Measurements from ENCODE around the gene ATP5ME.
"Not testable (repeated sequence)": the region's sequence is repeated elsewhere in the genome, so short reads cannot be mapped to it uniquely, and the experiment has no call there.

Gene ATP5ME

GRCh38 chr4:674172-675035 is at the start of gene ATP5ME, which contains the start of gene MYL5:
Gene ATP5ME, minus strand, starts transcription at chr4:674276. Its CDS starts 29 bp downstream, at chr4:674247.
Gene MYL5, plus strand, starts transcription at chr4:674542. Its CDS starts 3,485 bp downstream, at chr4:678027.
- DNase-seq (ENCODE audit: low read depth, low spot score): peak; percentile 93

- DNase-seq (ENCODE audit: low read depth, low spot score): no peak
Observed at GRCh38 chr4:722851-723360, 48.8 kb upstream of the ATP5ME start.

- no peak for DNase-seq (ENCODE audit: low read depth, low spot score)
Observed at GRCh38 chr4:722169-722725, 48.2 kb upstream of the ATP5ME start.

DNA sequence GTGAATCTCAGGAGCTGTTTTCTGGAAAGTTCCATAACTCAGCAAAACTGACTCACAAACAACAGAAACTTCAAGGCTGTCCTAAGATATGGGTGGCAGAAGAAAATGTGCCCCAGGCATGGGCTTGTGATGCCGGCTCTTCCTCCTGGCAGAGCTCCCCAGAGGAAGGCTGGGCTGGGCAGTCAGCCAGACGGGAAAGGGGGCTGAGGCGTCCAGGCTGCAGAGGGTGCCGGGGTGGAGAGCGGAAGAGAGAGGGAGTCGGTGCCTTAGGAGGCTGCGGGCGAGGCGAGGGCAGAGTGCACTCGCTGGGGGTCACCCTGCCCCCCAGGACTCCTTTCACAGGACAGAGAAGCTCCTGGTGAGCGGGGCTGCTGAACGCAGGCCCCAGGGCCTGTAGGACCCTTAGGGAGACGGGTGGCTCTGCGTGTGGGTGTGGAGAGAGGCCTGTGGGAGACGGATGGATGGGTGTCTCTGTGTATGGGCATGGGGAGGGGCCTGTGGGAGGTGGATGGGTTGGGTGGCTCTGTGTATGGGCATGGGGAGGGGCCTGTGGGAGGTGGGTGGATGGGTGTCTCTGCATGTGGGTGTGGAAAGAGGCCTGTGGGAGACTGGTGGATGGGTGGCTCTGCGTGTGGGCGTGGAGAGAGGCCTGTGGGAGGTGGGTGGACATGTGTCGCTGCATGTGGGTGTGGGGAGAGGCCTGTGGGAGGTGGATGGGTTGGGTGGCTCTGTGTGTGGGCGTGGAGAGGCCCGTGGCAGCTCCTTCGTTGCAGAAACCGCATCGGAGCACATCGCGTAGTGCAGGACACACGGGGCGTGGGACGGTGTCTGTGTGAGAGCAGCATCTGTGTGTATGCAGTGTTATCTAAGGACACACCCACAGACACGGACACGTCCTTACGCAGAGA is 47.4 kb upstream of the ATP5ME start:
- no peak for DNase-seq (ENCODE audit: low read depth, low spot score)

DNA sequence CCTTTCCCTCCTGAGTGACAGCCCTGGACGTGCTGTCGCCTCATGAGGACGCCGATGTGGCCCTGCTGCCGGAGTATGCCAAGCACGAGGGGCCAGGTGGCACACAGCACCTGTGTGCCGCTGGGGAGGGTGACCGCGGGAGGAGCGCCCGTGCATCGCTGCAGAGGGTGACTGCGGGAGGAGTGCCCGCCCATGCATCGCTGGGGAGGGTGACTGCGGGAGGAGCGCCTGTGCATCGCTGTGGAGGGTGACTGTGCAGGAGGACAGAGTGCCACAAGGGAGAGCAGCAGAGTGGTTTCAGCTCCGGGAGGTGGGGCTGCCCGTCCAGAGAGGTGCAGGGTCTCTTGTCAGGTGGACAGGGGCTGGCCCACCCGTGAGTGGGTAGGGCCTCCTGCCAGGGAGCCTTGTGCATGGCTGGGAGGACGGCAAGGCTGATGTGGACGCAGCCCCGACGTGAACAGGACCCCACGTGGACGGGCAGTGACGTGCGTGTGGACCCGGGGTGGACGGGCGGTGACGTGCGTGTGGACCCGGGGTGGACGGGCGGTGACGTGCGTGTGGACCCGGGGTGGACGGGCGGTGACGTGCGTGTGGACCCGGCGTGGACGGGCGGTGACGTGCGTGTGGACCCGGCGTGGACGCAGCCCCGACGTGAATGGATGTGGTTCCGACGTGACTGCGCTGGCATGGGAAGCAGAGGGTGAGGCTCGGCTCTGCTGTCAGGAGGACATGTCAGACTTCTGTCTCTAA is 46.2 kb upstream of the ATP5ME start:
- no peak for DNase-seq (ENCODE audit: low read depth, low spot score)

- DNase-seq (ENCODE audit: low read depth, low spot score): no peak
Observed at GRCh38 chr4:718460-718859, 44.4 kb upstream of the ATP5ME start.

DNA sequence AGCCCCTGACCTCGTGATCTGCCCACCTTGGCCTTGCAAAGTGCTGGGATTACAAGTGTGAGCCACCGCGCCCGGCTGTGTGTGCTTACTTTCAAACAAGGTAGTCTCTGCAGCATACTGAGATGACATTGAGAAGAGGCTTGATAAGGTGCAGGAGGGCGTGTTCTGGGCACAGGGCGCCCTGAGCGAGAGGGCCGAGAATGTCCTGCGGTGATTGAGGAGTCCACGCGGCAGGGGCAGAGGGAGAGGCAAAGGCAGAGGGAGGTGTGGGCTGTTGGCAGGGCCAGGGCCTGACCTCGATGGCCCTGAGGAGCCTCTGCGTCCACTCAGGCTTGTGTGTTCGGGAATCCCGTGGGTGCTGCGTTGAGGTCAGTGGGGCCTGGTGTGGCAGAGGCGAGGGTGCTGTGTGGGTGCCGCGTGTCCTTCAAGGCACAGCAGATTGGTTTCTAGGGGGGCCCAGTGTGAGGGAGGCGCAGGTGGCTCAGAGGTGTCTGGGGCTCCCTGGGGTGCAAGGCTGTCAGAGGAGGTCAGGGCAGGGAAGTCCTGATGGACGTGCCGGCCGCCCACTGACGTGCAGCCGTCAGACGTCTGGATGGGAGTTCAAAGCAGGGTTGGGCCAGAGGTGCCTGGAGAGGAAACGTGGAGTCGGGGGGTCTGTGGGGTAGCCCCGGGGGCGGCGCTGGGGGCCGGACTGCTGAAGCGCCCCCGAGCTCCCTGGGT is 43.7 kb upstream of the ATP5ME start:
- DNase-seq (ENCODE audit: low read depth, low spot score): no peak

DNA sequence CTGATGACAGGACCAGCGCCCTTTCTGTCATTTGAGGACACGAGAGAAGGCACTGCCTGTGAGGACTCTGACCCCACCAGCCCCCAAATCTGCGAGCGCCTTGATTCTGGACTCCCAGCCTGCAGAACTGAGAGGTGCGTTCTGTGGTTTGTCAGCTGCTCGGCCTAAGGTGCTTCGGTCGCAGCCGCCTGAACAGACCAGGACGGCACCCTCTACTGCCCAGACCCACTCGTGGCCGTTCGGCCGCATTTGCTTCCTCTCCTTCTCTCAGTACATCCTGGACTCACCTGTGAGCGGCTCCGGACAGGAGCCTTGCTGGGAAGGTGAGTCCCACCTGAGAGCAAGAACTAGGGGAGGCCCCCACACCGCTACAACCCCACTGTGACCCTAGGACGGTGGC is 40.0 kb upstream of the ATP5ME start:
- DNase-seq (ENCODE audit: low read depth, low spot score): no peak

DNA sequence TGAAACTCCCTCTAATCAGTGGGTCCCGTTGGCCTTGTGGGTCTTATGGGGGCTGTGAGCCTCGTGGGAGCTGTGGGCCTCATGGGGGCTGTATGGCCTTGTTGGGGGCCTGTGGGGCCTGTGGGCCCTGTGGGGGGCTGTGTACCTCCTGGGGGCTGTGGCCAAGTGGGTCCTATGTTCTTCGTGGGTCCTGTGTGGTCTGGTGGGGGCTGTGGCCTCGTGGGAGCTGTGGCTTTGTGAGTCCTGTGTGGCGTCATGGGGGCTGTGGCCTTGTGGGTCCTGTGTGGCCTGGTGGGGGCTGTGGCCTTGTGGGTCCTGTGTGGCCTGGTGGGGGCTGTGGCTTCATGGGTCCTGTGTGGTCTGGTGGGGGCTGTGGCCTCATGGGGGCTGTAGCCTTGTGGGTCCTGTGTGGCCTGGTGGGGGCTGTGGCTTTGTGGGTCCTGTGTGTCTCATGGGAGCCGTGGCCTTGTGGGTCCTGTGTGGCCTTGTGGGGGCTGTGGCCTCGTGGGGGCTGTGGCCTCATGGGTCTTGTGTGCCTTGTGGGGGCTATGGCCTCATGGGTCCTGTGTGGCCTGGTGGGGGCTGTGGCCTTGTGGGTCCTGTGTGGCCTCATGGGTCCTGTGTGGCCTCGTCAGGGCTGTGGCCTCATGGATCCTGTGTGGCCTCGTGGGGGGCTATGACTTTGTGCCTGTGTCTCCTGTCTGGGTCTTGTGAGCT is 39.0 kb upstream of the ATP5ME start:
- no peak for DNase-seq (ENCODE audit: low read depth, low spot score)

DNA sequence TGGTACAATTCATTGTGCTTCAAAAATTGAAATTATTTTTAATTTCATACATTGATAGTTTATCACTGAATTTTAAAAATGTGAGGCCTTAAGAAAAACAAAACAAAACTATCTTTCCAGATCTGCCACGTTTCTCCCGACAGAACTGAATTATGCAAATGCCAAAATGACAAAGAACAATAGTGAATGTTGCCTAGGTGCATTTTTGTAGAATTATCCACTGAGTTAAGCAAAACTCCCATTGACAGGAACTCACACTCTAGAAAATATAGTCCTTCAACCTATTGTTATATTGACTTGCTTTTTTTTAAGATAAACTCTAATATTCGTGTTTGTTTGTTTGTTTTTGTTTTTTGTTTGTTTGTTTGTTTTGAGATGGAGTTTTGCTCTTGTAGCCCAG is 38.0 kb upstream of the ATP5ME start:
- DNase-seq (ENCODE audit: low read depth, low spot score): no peak

DNA sequence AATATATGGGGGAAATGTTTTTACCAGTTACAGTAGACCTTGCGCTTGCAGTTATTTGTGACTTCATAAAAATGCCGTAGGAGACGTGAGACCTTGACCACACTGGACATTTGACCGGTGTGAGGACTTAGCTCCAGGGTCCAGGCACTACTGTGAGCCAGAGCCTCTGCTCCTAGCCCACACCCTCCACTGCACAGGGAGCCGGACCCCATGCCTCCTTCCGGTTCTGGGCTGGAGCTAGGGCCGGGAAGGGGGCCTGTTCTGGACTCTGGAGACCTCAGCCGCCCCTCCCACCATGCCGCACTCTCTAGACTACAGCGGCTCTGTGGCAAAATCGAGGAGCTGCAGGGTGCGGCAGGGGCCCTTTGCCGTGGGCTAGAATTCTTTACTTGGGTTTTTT is 36.8 kb upstream of the ATP5ME start:
- DNase-seq (ENCODE audit: low read depth, low spot score): no peak

DNA sequence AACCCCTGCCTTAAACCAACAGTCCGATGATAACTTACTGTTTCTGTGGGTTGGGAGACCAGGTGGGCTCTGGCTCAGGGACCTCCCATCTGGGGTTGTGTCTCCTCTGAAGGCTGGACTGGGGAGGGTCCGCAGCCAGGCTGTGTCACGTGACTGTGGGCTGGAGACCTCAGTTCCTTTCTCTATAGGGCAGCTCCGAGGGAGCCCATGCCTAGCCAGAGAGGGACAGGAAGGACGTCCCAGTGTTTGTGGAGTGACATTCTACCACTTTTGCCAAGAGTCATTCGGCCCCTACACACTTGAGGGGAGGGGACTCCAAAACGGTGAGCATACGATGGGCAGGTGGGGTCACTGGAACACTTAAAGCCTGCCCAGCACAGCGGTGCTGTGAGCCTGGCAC is 36.0 kb upstream of the ATP5ME start:
- DNase-seq (ENCODE audit: low read depth, low spot score): no peak

- no peak for DNase-seq (ENCODE audit: low read depth, low spot score)
Observed at GRCh38 chr4:709348-709747, 35.3 kb upstream of the ATP5ME start.

- no peak for DNase-seq (ENCODE audit: low read depth, low spot score)
Observed at GRCh38 chr4:708631-708933, 34.5 kb upstream of the ATP5ME start.

GRCh38 chr4:707929-708630 is 34.0 kb upstream of the ATP5ME start:
- DNase-seq (ENCODE audit: low read depth, low spot score): no peak

GRCh38 chr4:706834-707598 is 32.9 kb upstream of the ATP5ME start:
- DNase-seq (ENCODE audit: low read depth, low spot score): no peak

- DNase-seq (ENCODE audit: low read depth, low spot score): not testable (repeated sequence)
Observed at GRCh38 chr4:706083-706633, 32.1 kb upstream of the ATP5ME start.
